ENCODE measurements around the gene GASK1A.

The GASK1A gene

DNA sequence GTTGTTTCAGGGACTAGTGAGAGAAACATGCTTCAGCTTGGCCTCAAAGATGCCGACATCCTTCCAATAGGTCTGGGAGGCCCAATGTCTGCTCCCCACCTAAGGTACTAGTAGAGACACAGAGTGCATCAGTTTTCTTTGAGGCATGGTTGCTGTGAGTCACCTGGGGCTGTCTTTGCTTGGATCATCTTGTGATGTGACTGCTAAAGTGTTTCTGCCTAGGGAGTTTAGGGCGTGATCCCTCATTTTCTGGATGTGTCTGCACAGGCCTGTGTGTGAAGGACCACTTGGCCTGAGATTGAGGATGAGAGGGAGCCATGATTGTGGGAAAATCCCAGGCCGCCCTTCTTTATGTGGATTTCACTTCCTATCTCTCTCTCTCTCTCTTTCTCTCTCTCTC lies 4.8 kb downstream of the GASK1A start:
- DNase-seq: no peak

DNA sequence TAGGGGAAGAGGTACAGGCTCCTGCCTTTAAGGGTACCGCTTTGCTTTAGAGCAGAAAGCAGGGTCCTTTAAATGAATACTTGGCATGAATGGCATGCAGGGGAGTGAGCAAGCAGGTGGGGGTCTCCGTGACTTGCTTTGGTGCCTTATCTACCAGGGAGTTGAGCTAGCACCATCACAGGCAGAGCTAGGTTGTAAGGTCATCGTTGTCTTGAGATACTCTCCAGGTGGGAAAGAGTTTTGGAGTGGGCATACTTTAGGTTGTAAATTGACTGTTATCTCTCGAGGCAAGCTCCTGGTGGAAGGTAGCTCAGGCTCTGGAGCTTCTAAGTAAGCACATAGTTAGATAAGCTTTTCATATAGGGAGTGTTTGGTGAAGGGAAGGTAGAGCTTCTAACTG lies 5.6 kb downstream of the GASK1A start:
- no peak for DNase-seq

DNA sequence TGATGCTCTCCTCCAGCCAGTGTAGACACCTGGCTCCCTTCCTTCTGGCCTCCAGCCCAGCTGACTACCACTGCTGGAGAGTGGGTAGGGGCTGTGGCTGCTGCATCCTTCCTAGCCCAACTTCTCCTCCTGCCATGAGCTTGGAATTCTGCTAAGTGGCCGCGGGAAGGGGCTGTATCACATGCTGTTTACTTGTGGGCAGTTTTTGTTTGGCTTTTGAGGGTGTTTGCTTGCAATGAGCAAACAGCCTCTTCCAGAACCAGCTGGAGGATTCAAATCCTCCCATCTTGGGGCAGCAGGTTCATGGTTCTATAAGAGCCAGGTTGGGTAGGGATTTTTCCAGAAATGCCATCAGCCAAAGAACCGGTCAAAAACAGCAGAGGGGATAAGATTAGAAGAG lies 9.0 kb downstream of the GASK1A start:
- no peak for DNase-seq

DNA sequence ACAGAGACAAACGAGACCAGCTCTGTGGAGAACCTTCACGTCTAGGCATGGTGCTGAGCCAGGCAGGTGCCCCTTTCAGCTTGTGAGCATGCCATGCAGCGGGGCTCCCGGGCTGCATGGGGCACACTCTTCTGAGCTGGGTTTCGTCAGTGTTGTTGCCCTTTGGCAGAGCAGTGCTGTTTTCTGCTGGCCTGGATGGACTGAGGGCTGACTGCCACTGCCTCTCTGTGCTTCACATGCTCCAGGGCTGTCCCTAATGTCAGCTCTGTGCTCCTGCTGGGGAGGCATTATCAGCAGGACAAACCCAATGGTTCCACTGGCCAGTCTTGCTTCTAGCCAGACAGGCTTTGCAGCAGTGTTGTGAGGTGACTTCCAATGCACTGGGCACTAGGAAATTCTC lies 9.5 kb downstream of the GASK1A start:
- no peak for DNase-seq

DNA sequence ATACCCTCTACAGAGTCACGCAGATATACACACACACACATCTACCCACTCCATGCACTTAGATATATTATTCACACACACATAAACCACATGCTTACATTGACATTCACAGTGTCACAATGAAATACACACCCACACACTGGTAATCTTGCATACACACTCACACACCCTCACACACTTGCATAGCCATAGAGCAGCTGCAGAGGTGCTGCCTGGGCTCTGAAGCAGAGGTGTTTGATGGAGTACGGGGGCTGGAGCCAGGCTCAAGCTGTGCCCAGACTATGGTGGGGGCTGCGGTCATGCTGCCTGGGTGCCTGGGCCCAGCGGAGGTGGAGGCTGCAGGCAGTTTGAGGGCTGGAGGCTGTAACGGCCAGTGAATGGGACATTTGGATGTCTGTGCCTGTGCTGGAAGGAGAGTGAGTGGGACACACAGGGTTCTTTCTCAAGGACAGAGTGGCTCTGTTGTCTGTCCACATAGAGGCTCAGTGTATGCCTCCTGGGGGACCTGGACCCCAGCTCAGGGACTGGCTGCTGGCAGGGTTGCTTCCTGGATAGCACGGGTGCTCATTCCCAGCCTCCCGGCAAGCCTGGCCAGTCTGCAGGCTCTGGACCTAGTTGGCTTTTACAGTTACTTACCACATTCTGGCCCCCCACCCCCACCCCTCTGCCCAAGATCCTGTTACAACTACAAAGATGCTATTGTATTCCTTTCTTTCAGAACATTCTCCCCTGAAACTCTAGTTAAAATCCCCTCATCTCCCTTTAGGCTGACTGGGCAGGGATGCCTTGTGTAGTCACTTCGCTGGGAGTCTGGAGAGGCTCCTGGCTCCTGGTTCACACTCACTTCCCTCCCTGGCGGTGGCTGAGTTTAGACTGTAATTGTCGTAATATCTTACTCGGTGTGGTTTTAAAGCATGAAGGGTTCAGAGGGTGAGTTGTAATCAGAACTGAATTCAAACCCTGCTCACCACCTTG lies 12.5 kb downstream of the GASK1A start:
- DNase-seq: no peak

DNA sequence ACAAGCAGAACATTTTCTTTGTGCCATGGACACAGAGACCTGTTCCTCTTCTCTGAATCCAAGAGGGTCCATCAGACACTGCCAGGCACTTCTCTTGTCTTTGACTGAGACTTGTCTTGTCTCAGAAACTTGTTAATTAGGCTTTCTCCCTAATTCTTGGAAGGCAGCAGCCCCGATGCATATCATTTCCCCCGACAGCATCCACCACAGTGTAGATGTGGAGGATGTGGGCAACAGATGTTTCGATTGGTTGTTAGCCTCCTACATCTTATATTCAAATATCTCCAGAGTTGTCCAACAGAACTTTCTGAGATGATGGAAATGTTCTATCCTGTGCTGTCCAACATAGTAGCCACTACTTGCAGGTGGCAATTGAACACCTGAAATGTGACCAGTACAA lies 15.5 kb downstream of the GASK1A start:
- DNase-seq: no peak

DNA sequence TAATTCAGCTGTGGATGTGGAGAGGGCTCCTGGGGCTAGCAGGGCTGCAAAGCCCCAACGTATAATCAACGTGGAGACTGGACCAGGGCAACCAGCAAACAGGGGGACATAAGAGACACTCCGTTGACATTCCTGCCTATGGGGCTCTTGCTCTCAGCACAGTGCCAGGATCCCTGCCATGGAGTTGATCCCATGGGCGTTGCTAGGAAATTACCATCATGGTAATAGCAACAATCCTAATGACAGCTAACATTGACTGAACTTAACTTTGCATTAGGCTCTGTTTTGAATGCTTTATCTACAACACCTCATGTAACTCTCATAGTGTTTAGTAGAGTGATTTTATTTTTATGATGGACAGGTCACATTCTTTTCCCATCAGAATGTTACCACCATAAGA lies 16.9 kb downstream of the GASK1A start:
- no peak for DNase-seq

DNA sequence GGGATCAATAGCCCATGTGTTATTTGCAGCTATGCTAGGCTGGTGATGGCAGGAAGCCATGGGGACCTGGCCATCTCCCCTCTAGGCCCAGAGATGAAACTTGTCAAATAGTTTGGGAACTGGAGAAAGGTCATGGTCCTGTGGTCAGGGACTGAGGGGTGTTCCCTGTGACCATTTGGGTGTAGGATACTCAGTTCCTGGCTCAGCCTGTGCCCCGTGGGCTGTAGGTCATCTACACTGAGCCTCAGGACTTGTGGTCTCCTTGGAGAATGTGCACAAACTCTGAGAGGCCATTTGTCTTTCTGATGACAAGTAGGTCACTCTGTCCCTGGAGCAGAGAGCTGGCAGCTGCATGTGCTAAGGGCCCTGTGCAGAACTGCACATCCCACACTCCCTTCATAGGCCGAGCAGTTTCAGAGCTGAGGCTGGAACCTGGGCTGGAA lies 17.5 kb downstream of the GASK1A start:
- DNase-seq: no peak

DNA sequence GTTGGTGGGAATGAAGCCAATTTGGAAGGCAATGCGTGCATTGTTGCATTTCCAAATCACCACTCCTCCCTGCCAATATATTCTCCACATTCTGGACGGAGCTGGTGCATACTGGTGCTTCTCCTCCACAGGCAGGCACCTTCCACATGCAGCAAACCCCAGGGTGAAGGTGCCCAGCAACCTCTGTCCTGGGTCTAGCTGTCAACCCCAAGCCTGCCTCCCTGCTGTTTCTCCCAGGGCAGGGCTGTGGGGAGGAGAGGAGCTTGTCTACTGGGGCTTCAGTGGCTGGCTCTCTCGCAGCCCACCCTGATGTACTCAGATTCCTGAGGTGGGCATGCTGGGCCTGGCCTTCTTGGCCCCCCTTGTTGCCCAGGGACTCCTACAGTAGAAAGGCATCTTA lies 20.1 kb downstream of the GASK1A start:
- DNase-seq: no peak

DNA sequence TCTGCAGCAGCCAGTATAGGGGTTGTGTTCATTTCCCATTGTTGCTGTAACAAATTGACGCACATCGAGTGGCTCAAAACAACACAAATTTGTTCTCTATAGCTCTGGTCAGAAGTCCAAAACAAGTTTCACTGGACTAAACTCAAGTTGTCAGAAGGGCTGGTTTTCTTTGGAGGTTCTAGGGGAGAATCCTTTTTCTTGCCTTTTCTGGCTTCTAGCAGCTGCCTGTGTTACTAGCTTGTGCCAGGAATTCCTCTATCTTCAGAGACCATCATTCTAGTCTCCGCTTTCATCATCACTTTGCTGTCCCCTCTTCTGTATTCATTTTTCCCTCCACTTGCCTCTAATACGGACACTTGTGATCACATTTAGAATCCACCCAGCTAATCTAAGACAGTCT lies 20.5 kb downstream of the GASK1A start:
- DNase-seq: no peak

DNA sequence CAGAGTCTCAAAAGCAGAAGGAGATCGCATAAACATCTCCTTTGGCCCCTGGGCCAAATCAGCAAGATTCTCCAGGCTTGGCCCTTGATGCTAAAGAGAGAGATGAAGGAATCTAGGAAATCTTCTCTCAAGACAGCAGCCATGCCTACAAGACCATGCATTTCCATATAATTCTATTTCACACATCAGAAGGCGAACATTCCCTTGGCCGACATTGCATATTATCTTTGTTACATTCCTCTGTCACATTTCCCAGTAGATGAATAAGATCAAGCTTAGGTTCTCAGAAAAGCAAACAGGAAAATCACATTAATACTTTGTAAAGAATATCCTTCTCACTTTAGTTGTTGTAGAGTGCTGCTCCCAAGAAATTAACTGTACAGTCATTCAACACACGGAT lies 21.3 kb downstream of the GASK1A start:
- no peak for DNase-seq

DNA sequence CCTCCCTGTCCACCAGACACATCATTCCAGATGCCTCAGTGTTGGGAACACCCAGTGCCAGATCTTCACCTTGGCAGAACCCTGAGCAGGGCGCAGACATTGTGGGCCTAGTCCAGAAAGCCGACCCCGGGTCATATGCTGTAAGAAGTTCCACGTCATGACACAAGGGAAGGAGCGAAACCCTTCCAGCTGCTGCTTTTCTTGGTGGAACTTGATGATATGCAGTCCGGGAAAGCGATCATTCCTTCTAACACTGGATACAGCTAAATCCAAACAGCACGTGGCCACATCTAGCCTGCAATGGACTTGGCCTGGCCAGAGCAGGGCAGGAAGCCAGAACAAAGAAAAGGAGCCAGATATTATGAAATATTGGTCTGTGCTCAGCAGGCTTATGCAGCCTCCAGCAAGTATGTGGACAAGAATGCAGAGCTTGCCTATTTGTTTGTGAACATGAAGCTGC lies 22.0 kb downstream of the GASK1A start:
- DNase-seq: no peak

DNA sequence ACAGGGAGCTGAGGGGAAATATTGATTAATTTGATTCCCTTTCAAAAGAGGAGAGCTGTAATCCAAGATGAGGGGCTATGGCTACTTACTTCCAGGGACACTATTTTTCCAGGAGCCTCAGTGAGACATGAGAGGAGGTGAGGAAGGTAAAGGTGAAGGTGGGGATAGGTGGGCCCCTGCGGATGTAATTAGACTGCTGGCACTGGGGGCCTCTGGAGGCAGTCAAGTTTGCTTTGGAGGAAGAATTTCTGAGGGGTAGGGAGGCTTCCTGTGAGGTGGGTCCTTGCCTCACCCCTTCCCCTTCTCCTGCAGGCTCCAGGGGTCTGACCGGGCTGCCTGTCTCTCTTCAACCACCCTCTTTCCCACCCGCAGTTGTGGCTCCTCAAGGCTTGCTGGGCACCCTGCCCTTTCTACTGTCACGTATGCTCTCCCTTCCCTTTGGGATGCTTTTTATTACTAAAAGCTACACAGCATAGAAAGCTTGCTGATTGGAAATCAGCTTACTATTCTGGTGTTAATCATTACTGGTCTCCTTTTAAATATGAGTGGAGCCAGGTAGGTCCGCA lies 22.5 kb downstream of the GASK1A start:
- no peak for DNase-seq

DNA sequence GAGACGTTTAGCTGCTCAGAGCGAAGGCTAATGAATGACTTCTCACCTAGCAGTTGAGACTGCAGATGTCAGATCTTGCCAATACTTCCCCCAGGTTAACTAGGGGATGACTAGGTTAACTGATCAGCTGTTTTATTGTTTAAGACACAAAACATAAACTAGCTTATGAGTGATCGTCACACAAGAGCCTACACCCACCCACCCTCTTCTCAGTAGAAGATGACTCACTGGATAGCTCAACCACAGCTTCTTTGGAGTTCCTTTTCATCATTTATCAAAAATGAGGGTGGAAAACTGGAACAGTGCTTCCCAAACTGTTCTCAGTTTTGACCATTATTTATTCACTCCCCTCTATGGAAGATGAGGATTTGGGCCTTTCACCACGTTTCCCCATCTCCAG lies 25.2 kb downstream of the GASK1A start:
- no peak for DNase-seq

DNA sequence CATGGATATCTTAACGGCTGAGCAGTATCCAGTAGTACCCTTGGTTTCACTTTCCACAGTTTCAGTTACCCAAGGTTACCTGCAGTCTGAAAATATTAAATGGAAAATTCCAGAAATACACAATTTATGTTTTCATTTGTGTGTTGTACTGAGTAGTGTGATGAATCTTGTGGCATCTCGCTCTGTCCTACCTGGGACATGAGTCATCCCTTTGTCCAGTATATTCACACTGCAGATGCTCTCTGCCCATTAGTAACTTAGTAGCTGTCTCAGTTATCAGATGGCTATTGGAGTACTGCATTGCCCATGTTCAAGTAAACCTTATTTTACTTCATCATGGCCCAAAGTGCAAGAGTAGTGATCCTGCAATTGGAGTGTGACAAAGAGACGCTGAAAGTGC lies 26.1 kb downstream of the GASK1A start:
- no peak for DNase-seq

DNA sequence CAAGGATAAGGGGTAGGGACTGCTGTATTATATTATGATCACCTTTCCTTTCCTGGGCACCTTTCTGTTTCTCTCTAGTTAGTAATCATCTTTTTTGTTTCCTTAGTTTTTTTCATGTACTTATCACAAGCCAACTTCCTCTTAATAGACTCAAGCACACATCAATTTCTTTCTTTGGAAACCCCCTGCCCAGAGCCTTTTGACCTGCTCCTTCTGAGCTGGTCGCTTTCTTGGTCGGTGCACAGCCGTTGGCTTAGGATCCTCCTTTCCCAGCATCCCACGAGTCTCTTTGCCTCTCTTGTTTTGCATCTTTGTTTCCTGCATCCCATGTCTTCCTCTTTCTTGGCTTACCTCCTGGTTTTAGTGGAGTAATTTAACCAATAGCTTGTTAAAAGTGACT lies 26.9 kb downstream of the GASK1A start:
- no peak for DNase-seq

DNA sequence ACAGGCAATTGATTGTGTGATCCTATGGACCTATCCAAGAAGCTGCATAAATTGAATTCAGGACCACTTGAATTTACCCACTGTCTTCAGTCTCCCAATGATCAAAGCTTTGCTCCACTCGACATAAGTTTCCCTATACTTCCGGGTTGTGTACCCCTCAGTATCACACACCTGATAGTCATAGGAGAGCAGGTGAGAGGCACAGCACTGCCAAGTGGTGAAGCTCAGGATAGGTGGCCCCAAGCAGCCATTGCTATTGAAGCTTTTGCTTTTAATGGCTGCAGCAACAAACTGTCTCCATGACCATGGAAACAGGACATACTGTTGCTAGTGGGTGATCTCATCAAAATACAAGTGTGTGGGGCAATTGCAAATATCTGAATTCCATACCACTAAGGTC lies 27.7 kb downstream of the GASK1A start:
- DNase-seq: no peak

DNA sequence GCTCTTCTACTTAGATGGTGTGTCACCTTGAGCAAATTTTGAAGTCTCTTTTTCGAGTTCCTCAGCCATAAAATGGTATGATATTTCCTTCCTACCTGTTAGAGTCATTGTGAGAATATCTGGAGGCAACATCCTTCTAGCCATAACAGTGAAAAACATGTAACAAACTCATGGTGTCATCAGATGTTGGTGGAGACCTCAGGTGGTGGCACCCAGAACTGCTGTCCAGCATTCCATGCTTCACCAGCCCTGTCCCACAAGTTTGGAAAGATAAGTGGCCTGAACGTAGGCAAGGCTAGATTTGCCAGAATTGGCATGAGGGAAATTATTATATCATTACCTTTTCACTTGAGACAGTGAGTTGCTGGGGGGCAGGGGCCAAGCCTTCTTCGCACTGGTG lies 30.4 kb downstream of the GASK1A start:
- DNase-seq: no peak

DNA sequence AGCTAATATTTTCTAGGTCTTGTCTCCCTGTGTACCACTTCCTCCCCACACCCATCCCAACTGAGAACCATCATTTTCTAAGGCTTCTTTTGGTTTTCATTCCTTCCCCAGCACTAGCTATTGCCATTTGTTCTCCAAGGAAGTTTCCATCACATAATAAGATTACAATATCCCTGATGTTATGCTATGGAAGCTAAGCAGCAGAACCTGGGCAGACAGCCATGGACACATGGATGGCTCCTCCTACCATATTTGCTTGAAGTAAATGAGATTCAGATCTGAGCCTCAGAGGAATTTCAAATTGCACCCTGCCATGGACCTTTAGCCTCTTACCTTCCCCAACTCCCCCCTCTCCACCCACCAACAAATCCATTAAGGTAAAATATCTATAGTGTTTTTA lies 31.5 kb downstream of the GASK1A start:
- no peak for DNase-seq

DNA sequence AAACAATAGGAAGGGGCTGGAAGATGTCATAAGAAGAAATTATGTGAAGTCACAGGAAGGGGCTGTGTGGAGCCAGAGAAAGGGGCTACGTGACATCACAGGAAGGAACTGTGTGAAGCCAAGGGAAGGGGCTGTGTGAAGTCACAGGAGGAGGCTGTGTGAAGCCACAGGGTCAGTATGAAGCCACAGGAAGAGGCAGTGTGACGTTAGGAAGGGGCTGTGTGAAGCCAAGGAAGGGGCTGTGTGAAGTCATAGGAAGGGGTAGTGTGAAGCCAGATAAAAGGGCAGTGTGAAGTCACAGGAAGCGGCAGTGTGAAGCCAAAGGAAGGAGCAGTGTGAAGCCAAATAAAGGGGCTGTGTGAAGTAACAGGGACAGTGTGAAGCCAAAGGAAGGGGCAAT lies 32.5 kb downstream of the GASK1A start:
- DNase-seq: no peak

DNA sequence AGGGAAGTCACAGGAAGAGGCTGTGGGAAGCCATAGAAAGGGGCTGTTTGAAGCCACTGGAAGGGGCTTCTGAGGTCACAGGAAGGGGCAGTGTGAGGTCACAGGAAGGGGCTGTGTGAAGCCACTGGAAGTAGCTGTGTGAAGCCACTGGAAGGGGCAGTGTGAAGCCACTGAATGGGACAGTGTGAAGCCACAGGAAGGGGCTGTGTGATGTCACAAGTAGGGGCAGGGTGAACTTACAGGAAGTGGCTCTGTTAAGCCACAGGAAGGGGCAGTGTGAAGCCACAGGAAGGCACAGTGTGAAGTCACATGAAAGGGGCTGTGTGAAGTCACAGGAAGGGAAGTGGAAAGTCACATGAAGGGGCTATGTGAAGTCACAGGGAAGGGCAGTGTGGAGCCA lies 33.1 kb downstream of the GASK1A start:
- no peak for DNase-seq

DNA sequence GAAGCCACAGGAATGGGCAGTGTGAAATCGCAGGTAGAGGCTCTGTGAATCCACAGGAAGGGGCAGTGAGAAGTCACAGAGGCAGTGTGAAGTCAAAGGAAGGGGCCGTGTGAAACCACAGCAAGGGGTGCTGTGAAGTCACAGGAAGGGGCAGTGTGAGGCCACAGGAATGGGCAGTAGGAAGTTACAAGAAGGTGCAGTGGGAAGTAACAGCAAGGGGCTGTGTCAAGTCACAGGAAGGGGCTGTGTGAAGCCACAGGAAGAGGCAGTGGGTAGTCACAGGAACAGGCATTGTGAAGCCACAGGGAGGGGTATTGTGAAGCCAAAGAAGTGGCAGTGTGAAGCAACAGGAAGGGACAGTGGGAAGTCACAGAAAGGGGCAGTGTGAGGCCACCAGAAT lies 34.1 kb downstream of the GASK1A start:
- DNase-seq: no peak

DNA sequence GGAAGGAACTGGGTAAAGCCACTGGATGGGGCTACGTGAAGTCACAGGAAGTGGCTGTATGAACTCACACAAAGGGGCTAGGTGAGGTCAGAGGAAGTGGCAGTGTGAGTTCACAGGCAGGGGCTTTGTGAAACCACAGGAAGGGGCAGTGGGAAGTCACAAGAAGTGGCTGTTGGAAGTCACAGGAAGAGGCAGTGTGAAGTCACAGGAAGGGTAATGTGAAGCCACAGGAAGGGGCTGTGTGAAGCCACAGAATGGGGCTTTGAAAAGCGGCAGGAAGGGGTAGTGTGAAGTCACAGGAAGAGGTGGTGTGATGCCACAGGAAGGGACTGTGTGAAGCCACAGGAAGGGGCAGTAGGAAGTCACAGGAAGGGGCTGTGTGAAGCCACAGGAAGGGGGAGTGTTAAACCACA lies 34.6 kb downstream of the GASK1A start:
- DNase-seq: no peak

DNA sequence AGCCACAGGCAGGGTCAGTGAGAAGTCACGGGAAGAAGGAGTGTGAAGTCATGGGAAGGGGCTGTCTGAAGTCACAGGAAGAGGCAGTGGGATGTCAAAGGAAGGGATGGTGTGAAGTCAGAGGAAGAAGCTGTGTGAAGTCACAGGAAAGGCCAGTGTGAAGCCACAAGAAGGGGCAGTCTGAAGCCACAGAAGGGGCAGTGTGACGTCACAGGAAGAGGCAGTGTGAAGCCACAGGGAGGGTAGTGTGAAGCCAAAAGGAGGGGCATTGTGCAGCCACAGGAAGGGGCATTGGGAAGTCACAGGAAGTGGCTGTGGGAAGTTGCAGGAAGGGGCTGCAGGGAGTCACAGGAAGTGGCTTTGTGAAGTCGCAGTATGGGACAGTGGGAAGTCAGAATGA lies 35.1 kb downstream of the GASK1A start:
- no peak for DNase-seq

DNA sequence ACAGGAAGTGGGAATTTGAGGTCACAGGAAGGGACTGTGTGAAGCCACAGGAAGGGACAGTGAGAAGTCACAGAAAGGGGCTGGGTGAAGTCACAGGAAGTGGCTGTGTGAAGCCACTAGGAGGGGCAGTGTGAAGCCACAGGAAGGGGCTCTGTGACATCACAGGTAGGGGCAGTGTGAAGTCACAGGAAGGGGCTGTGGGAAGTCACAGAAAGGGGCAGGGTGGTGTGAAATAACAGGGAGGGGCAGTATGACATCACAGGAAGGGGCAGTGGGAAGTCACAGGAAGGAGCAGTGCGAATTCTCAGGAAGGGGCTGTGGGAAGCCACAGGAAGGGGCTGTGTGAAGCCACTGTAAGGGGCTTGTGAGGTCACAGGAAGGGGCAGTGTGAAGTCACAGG lies 35.8 kb downstream of the GASK1A start:
- no peak for DNase-seq

Data from NCI-H69 (cell line).